ENCODE measurements around the gene WDTC1.
"Not testable (repeated sequence)": the region's sequence is repeated elsewhere in the genome, so short reads cannot be mapped to it uniquely, and the experiment has no call there.

WDTC1 gene

GRCh38 chr1:27284425-27285273, 50.2 kb downstream of the WDTC1 start:
- TF ChIP-seq CTCF (IDR thresholded peaks at IDR 0.05; ENCODE audit: low read length, missing control alignments): peak; percentile 83
- no peak overlapping the region for H3K4me3 ChIP-seq (replicated peaks; ENCODE audit: low read depth, low read length)
- DNase-seq (ENCODE audit: low read depth): peak; percentile 83

DNA sequence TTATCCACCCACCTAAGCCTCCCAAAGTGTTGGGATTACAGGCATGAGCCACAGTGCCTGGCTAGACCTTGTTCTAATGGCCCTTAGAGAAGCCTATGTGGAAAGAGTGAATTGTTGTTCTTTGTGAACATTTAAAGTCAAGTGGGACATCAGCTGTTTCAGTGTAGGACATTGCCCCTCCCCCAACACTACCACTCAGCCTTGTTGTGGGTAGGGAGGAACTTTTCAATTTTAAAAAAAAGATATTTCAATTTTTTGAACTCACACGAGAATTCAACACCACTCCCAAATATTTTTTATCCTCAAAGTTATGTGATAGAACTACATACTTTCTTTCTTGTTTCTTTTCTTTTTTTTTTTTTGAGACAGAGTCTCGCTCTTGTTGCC, 50.8 kb downstream of the WDTC1 start:
- no peak for TF ChIP-seq CTCF (IDR thresholded peaks at IDR 0.05; ENCODE audit: low read length, missing control alignments)
- H3K4me3 ChIP-seq (replicated peaks; ENCODE audit: low read depth, low read length): no peak overlapping the region
- DNase-seq (ENCODE audit: low read depth): no peak

DNA sequence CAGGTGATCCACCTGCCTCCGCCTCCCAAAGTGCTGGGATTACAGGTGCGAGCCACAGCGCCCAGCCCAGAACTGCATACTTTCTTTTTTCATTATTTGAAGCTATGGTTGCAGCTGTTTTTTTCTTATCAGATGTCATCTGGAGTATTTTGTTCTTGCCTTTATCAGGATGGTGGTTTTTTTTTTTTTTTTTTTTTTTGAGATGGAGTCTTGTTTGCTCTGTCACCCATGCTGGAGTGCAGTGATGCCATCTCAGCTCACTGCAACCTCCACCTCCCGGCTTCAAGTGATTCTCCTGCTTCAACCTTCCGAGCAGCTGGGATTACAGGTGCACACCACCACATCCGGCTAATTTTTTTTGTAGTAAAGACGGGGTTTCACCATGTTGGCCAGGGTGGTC, 51.4 kb downstream of the WDTC1 start:
- not testable (repeated sequence) for H3K4me3 ChIP-seq (replicated peaks; ENCODE audit: low read depth, low read length); DNase-seq (ENCODE audit: low read depth)

- H3K4me3 ChIP-seq (replicated peaks; ENCODE audit: low read depth, low read length); DNase-seq (ENCODE audit: low read depth): not testable (repeated sequence)
Observed at GRCh38 chr1:27289125-27289524, 54.7 kb downstream of the WDTC1 start.

GRCh38 chr1:27290581-27290980, 56.1 kb downstream of the WDTC1 start:
- H3K4me3 ChIP-seq (replicated peaks; ENCODE audit: low read depth, low read length): no peak overlapping the region
- no peak for DNase-seq (ENCODE audit: low read depth)
- TF ChIP-seq CTCF (IDR thresholded peaks at IDR 0.05; ENCODE audit: low read length, missing control alignments): no peak

- DNase-seq (ENCODE audit: low read depth): no peak
- H3K4me3 ChIP-seq (replicated peaks; ENCODE audit: low read depth, low read length): no peak overlapping the region
- no peak for TF ChIP-seq CTCF (IDR thresholded peaks at IDR 0.05; ENCODE audit: low read length, missing control alignments)
Observed at GRCh38 chr1:27292106-27292505, 57.7 kb downstream of the WDTC1 start.

- DNase-seq (ENCODE audit: low read depth): no peak
- no peak for TF ChIP-seq CTCF (IDR thresholded peaks at IDR 0.05; ENCODE audit: low read length, missing control alignments)
- H3K4me3 ChIP-seq (replicated peaks; ENCODE audit: low read depth, low read length): no peak overlapping the region
Observed at GRCh38 chr1:27293915-27294314, 59.5 kb downstream of the WDTC1 start.

DNA sequence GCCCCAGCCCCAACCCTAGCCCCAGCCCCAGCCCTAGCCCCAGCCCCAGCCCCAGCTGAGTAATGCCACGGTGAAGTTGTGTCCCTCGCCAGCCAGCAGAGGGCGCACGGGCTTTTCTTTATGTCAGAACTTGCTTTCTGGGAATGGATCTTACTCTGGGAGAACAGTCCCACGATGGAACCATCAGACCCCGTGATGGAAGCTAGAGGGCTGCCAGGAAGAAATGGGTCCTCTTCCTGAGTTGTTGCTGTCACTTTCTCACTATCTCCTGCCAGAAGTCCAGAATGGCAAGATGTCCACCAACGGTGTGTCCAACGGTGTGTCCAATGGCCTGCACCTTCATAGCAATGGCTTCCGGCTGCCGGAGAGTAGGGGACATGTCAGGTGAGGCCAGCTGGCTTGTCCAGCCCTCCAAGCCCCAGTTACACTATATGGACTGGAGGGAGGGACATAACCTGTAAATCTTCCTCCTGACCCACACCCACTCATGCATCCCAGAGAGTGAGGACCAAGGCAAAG, 62.4 kb downstream of the WDTC1 start:
- peak; percentile 64 for DNase-seq (ENCODE audit: low read depth)
- TF ChIP-seq CTCF (IDR thresholded peaks at IDR 0.05; ENCODE audit: low read length, missing control alignments): peak; percentile 65
- no peak overlapping the region for H3K4me3 ChIP-seq (replicated peaks; ENCODE audit: low read depth, low read length)
